Ectodermal cell (in vitro differentiated cells): ENCODE results near the gene ZNF132.
A peak's percentile ranks its signal among the peaks of the same experiment; 100 is the strongest.

Source experiments
- H3K27ac ChIP-seq: 2 replicates; pipeline ENCODE4 v1.7.0; 2013; ENCODE audit warnings: mild to moderate bottlenecking, low read depth, low read length; ENCODE audit not compliant: insufficient read depth, poor library complexity, severe bottlenecking
- H3K27me3 ChIP-seq: 2 replicates; pipeline ENCODE4 v1.7.0; 2013; ENCODE audit warnings: mild to moderate bottlenecking, low read length; ENCODE audit not compliant: insufficient read depth, control insufficient read depth, poor library complexity, severe bottlenecking
- H3K36me3 ChIP-seq: one replicate; pipeline ENCODE4 v1.7.0; 2013; ENCODE audit warnings: low read length; ENCODE audit not compliant: control insufficient read depth, insufficient read depth
- H3K4me1 ChIP-seq: one replicate; pipeline ENCODE4 v1.7.0; 2013; ENCODE audit warnings: low read length; ENCODE audit not compliant: control insufficient read depth, insufficient read depth
- H3K4me3 ChIP-seq: 2 replicates; pipeline ENCODE4 v1.7.0; 2013; ENCODE audit warnings: low read depth, low read length, control low read depth; ENCODE audit not compliant: insufficient read depth
- H3K9me3 ChIP-seq: 2 replicates; pipeline ENCODE4 v1.7.0; 2013; ENCODE audit warnings: mild to moderate bottlenecking, low read length, moderate library complexity; ENCODE audit not compliant: control insufficient read depth
- WGBS, 2 experiments: methylation state at CpG; one replicate each; pipeline ENCODE4 v1.1.7; 2013; ENCODE audit warnings: missing lambda C conversion rate in 2 of 2; 5-methylcytosine and 5-hydroxymethylcytosine counted together

ZNF132 gene

GRCh38 chr19:58397533-58398037, 42.4 kb downstream of the ZNF132 start:
- WGBS, 2 experiments: 85% methylated on average over 7 of the region's 7 CpGs
- Histone ChIP-seq H3K9me3 (no peaks in the 10 kb centered on the region), H3K36me3 (peaks cover 24% of the 10 kb centered on the region), H3K27me3 (peaks cover 16% of the 10 kb centered on the region), H3K4me1 (peaks cover 7% of the 10 kb centered on the region), H3K4me3 (no peak overlapping the region), H3K27ac (no peak overlapping the region)

- peaks cover 24% of the 10 kb centered on the region for H3K36me3 ChIP-seq
- H3K27me3 ChIP-seq: peaks cover 16% of the 10 kb centered on the region
- peaks cover 7% of the 10 kb centered on the region for H3K4me1 ChIP-seq
- no peak overlapping the region for H3K4me3 ChIP-seq
- 84 to 86% methylated on average over 58 of the region's 58 CpGs for WGBS, 2 experiments
- H3K27ac ChIP-seq: no peak overlapping the region
- no peaks in the 10 kb centered on the region for H3K9me3 ChIP-seq
Observed at GRCh38 chr19:58396691-58397532, 43.0 kb downstream of the ZNF132 start.

GRCh38 chr19:58395979-58396627, 43.9 kb downstream of the ZNF132 start:
- H3K27me3 ChIP-seq: peaks cover 16% of the 10 kb centered on the region
- WGBS, 2 experiments: 45 to 47% methylated on average over 75 of the region's 75 CpGs
- H3K36me3 ChIP-seq: peaks cover 24% of the 10 kb centered on the region
- no peak overlapping the region for H3K4me3 ChIP-seq
- peaks cover 7% of the 10 kb centered on the region for H3K4me1 ChIP-seq
- H3K9me3 ChIP-seq: no peaks in the 10 kb centered on the region
- no peak overlapping the region for H3K27ac ChIP-seq

GRCh38 chr19:58395220-58395978, 44.6 kb downstream of the ZNF132 start, which contains the start of gene RNF225:
TSS of gene RNF225 (plus strand) at chr19:58395656. CDS start at chr19:58396090, 434 bp downstream.
- Histone ChIP-seq H3K9me3 (no peaks in the 10 kb centered on the region), H3K27ac (no peak within 1 kb of the TSS), H3K4me1 (peaks cover 2% of the 10 kb centered on the region), H3K27me3 (peaks cover 16% of the 10 kb centered on the region), H3K4me3 (no peak within 1 kb of the TSS), H3K36me3 (peaks cover 29% of the 10 kb centered on the region)
- 56 to 57% methylated on average over 21 of the region's 21 CpGs for WGBS, 2 experiments

GRCh38 chr19:58394821-58395219, 45.1 kb downstream of the ZNF132 start:
- H3K27ac ChIP-seq: no peak overlapping the region
- H3K27me3 ChIP-seq: peaks cover 16% of the 10 kb centered on the region
- no peaks in the 10 kb centered on the region for H3K9me3 ChIP-seq
- H3K4me1 ChIP-seq: no peaks in the 10 kb centered on the region
- H3K4me3 ChIP-seq: no peak overlapping the region
- 86 to 87% methylated on average over 3 of the region's 3 CpGs for WGBS, 2 experiments
- peaks cover 29% of the 10 kb centered on the region for H3K36me3 ChIP-seq

GRCh38 chr19:58393725-58394033, 46.3 kb downstream of the ZNF132 start:
- 93 to 97% methylated on average over 4 of the region's 4 CpGs for WGBS, 2 experiments
- Histone ChIP-seq H3K4me3 (no peak overlapping the region), H3K4me1 (peaks cover 3% of the 10 kb centered on the region), H3K36me3 (peaks cover 35% of the 10 kb centered on the region), H3K27me3 (peaks cover 16% of the 10 kb centered on the region), H3K9me3 (no peaks in the 10 kb centered on the region), H3K27ac (no peak overlapping the region)

GRCh38 chr19:58392945-58393724, 46.8 kb downstream of the ZNF132 start:
- 96 to 97% methylated on average over 26 of the region's 26 CpGs for WGBS, 2 experiments

GRCh38 chr19:58388175-58388526, 51.8 kb downstream of the ZNF132 start:
- peaks cover 20% of the 10 kb centered on the region for H3K36me3 ChIP-seq
- H3K9me3 ChIP-seq: no peaks in the 10 kb centered on the region
- H3K4me1 ChIP-seq: peaks cover 21% of the 10 kb centered on the region
- H3K27ac ChIP-seq: no peak overlapping the region
- no peaks in the 10 kb centered on the region for H3K27me3 ChIP-seq
- 92 to 97% methylated on average over 3 of the region's 3 CpGs for WGBS, 2 experiments
- H3K4me3 ChIP-seq: peak overlapping the region; percentile 96

More at GRCh38 chr19:58392945-58393724, 46.8 kb downstream of the ZNF132 start:
- Histone ChIP-seq H3K4me1 (peaks cover 7% of the 10 kb centered on the region), H3K27me3 (peaks cover 16% of the 10 kb centered on the region), H3K4me3 (no peak overlapping the region), H3K36me3 (peaks cover 39% of the 10 kb centered on the region), H3K27ac (no peak overlapping the region), H3K9me3 (no peaks in the 10 kb centered on the region)

GRCh38 chr19:58387338-58388174, 52.4 kb downstream of the ZNF132 start:
- Histone ChIP-seq H3K4me3 (peak overlapping the region; percentile 96), H3K36me3 (peaks cover 14% of the 10 kb centered on the region), H3K27ac (no peak overlapping the region), H3K9me3 (no peaks in the 10 kb centered on the region), H3K4me1 (peaks cover 21% of the 10 kb centered on the region), H3K27me3 (no peaks in the 10 kb centered on the region)
- 9 to 10% methylated on average over 39 of the region's 39 CpGs for WGBS, 2 experiments
